GM11168 (cell line): ENCODE measurements around the gene ITIH5.

Experiments
- in situ Hi-C: fragments of 300-500 bp; cut with MboI; formaldehyde crosslinking; loops from one replicate; pipeline ENCODE4 v1.12.0; 2022; ENCODE audit warnings: low sequenced_read_pairs; ENCODE audit not compliant: unreplicated experiment

The ITIH5 gene

DNA sequence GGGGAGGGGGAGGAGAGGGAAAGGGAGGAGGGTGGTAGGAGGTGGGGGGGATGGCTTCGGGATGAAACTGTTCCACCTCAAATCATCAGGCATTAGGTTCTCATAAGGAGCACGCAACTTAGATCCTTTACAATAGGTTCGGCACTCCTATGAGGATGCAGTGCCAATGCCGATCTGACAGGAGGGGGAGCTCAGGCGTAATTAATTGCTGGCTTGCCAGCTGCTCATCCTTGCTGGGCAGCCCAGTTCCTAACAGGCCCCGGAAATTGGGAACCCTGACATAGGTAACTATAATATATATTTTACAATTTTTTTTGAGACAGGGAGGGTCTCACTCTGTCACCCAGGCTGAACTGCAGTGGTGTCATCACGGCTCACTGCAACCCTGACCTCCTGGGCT lies 137.1 kb downstream of the ITIH5 start:
- in situ Hi-C loops = loop anchor here (10.0 kb wide), 1 partner anchor 155 kb away; no protein-coding TSS in a partner anchor

GRCh38 chr10:7527468-7527867 lies 139.3 kb downstream of the ITIH5 start:
- in situ Hi-C loops = loop anchor here (10.0 kb wide), 1 partner anchor 157 kb away; no protein-coding TSS in a partner anchor

DNA sequence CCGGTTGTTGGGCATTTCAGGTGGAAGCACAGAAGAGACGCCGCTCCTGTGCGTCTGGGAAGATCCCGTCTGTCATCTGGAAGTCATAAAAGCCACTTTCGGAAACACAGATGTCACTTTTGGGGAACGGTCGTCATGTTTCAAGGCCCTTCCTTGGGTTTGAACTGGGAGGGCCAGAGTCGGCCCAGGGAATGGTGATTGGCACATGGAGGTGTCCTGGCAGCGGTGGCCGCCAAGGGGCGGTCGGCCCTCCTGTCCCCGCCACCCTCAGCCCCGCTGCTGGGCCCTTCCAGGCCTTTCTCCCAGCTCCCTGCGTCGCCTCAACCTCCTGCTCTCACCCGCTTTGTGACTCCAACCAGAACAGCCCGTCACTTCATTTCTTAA lies 140.8 kb downstream of the ITIH5 start:
- in situ Hi-C loops = loop anchor here (10.0 kb wide), 1 partner anchor 159 kb away; no protein-coding TSS in a partner anchor

DNA sequence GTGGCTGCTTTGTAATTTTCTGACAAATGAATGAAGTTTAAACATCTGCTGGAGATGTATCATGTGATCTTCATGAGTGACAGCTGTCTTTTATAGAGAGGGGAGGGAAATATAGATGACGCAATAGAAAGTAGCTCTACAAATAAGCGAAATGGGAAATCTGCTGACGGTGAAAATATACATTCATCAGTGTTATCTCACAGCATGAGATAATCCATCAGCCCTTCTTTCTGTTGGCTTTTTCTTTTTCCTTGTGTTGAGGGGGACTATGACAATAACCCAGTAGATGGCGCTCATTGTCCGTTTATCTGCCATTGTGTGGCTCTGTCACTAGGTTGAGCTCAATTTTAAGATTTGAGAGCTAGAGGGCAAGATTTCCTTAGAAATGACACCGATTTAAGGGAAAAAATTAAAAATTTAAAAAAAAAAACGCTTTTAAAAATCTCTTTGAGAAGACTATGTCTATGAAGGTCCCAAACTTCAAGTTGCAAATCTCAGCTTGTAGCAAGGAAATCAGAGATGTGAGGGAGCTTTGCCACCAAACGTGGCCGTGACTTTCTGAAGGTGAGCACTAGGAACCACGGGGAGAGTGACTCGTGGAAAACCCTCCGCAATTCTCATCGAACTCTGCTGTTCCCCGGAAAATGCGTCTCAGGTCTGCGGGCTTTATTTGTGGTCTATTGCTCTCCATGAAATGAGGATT lies 141.3 kb downstream of the ITIH5 start:
- in situ Hi-C loops = loop anchor here (10.0 kb wide), 1 partner anchor 159 kb away; no protein-coding TSS in a partner anchor

DNA sequence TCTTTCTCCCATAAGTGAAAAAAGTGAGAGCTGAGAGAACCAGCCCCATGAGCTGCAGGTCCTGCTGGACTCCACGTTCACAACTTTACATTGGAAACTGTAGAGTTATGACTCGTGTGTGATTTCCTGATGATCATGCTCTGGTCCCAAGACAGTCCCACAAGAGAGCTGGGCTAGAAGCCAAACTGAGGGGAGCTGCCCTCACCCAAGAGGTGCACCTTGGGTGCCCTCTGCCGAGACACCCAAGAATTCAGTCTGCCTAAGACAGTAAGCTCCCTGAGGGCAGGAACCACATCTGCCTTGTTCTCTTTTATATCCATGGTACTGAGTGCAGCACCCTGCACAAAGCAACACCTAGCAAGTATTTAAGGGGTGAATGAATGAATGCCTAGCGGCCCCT lies 143.1 kb downstream of the ITIH5 start:
- in situ Hi-C loops = loop anchor here (10.0 kb wide), 1 partner anchor 161 kb away; no protein-coding TSS in a partner anchor

- in situ Hi-C loops = loop anchor here (10.0 kb wide), 1 partner anchor 164 kb away; no protein-coding TSS in a partner anchor
These were observed 146.0 kb downstream of the ITIH5 start for GRCh38 chr10:7520507-7521485.

DNA sequence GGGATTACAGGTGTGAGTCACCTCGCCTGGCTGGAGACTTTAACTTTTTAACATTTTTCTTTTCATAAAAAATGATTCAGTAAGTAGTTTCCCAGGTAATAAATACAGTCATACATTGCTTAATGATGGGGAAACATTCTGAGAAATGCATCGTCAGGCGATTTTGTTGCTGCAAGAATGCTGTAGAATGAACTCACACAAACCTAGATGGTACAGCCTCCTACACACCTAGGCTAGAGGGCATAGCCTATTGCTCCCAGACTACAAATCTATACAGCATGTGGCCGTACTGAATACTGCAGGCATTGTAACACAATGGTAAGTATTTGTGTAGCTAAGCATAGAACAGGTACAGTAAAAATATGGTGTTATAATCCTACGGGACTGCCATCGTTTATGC lies 147.4 kb downstream of the ITIH5 start:
- in situ Hi-C loops = no loop called here

GRCh38 chr10:7518693-7519092 lies 148.1 kb downstream of the ITIH5 start:
- in situ Hi-C loops = no loop called here

DNA sequence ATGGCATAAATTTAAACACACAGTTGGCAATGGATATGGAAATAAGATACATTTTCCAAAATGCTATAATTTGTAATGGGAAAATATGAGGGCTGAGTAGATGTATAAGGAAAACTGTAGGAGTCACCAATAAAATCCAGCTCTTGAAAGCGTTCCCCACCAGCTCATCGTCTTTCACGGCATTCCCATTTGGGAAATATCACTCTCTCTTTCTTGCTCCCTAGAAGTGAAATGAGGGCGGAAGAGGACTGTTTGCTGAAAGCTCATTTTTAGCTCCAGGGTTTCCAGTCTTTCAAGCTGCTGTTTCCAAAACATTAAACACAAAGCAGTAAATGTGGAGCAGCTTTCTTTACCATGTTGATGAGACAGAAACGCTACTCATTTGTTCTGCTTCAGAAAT lies 151.3 kb downstream of the ITIH5 start:
- in situ Hi-C loops = no loop called here

- in situ Hi-C loops = no loop called here
These were observed 152.8 kb downstream of the ITIH5 start for GRCh38 chr10:7513936-7514335.

DNA sequence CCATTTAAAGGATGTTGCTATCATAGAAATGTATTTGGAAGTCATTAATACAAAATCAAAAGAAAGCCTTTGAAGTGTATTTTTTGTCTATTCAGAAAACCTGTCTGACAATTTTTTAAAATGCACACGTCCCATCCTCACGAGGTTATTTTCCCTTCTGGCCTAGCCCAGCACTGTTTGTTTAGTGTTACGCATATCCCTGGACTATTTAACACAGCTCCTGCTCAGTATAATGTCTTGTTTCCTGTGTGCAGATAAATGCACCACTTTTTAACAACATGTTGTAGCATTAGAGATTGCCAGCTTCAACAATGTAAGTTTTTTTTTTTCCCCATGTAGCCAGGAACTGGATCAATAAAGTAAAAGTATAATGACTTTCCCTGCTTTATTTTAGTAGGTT lies 153.3 kb downstream of the ITIH5 start:
- in situ Hi-C loops = no loop called here

GRCh38 chr10:7512487-7512886 lies 154.3 kb downstream of the ITIH5 start:
- in situ Hi-C loops = no loop called here

GRCh38 chr10:7511612-7512011 lies 155.2 kb downstream of the ITIH5 start:
- in situ Hi-C loops = no loop called here
